ENCODE measurements around the gene OMP.

OMP gene

GRCh38 chr11:77152846-77153245, 50.2 kb downstream of the OMP start:
- no peak for DNase-seq (ENCODE audit: insufficient read length, low spot score)
- TF ChIP-seq CTCF (IDR thresholded peaks at IDR 0.05; ENCODE audit: insufficient read depth, missing control alignments), result no peak

More at GRCh38 chr11:77152846-77153245, 50.2 kb downstream of the OMP start:
- FAIRE-seq, result no peak

All from D721Med (cell line).